SK-N-SH (cell line): Measurements from ENCODE around the gene SP2. TPM values are rescaled to one million over a fixed set of nuclear protein-coding genes. Genes with fewer than 3 reads are reported as not detected.

ENCODE experiments used
- CTCF ChIA-PET: fragments of 300-600, 350-600 bp; formaldehyde crosslinking; extraction: SDS; loops from one replicate; lab custom pipeline; 2021; lab: Yijun Ruan, JAX
- POLR2A ChIA-PET: fragments of 350-600 bp; sonication (Branson Sonifier 250); formaldehyde crosslinking; extraction: SDS; loops from one replicate; lab custom pipeline; 2020; ENCODE audit warnings: antibody characterized with exemption, inconsistent platforms; lab: Yijun Ruan, JAX
- DNase-seq: peaks from one replicate; pipeline ENCODE4 v3.0.0; 2012
- H2AFZ ChIP-seq: fragments of 200-600 bp; sonication (generic); 2 replicates; pipeline ENCODE4 v1.8.1; 2016; ENCODE audit warnings: antibody characterized with exemption, mild to moderate bottlenecking, low read depth
- H3F3A ChIP-seq: fragments of 200-600 bp; sonication (generic); replicated peaks from 2 replicates; pipeline ENCODE3; 2016; ENCODE audit warnings: antibody characterized with exemption, mild to moderate bottlenecking; ENCODE audit not compliant: insufficient read depth
- H3K27ac ChIP-seq, 2 experiments: fragments of 200-500 bp in 1 of 2; fragments of 200-600 bp in 1 of 2; sonication (Bioruptor generic) in 1 of 2; sonication (generic), shearing (Covaris generic) in 1 of 2; 2 replicates each; pipeline versions ENCODE4 v1.5.1 to v1.6.1; 2014 to 2016; ENCODE audit warnings: low read depth in 2 of 2, inconsistent platforms in 1 of 2, low read length in 1 of 2, mild to moderate bottlenecking in 1 of 2, mixed read lengths in 1 of 2
- H3K27me3 ChIP-seq: fragments of 200-600 bp; sonication (generic), shearing (Covaris generic); 2 replicates; pipeline ENCODE4 v1.6.1; 2016; ENCODE audit warnings: mixed run types; ENCODE audit not compliant: insufficient read depth
- H3K36me3 ChIP-seq, 2 experiments: fragments of 200-500 bp in 1 of 2; fragments of 200-600 bp in 1 of 2; sonication (Bioruptor generic) in 1 of 2; sonication (generic) in 1 of 2; replicated peaks in 1 of 2; 2 replicates each; pipeline versions ENCODE3 to v1.5.1; 2014 to 2016; ENCODE audit warnings: low read length in 1 of 2, mild to moderate bottlenecking in 1 of 2; ENCODE audit not compliant: insufficient read depth in 2 of 2, control insufficient read depth in 1 of 2
- H3K4me1 ChIP-seq, 2 experiments: fragments of 200-500 bp in 1 of 2; fragments of 200-600 bp in 1 of 2; sonication (Bioruptor generic) in 1 of 2; sonication (generic), shearing (Covaris generic) in 1 of 2; 2 replicates each; pipeline versions ENCODE4 v1.5.1 to v1.6.1; 2014 to 2016; ENCODE audit warnings: low read depth in 1 of 2, low read length in 1 of 2, mixed run types in 1 of 2; ENCODE audit not compliant: insufficient read depth in 2 of 2, control insufficient read depth in 1 of 2
- H3K4me2 ChIP-seq: fragments of 200-600 bp; sonication (generic), shearing (Covaris generic); 2 replicates; pipeline ENCODE4 v1.6.1; 2017; ENCODE audit warnings: mixed run types
- H3K4me3 ChIP-seq, 2 experiments: fragments of 200-500 bp in 1 of 2; fragments of 200-600 bp in 1 of 2; sonication (Bioruptor generic) in 1 of 2; sonication (generic), shearing (Covaris generic) in 1 of 2; 2 replicates each; pipeline versions ENCODE4 v1.5.1 to v1.8.1; 2014 to 2016; ENCODE audit warnings: low read depth in 2 of 2, inconsistent platforms in 1 of 2, low read length in 1 of 2, mild to moderate bottlenecking in 1 of 2, mixed read lengths in 1 of 2, moderate library complexity in 1 of 2
- H3K79me2 ChIP-seq: fragments of 200-600 bp; sonication (generic); 2 replicates; pipeline ENCODE4 v1.8.1; 2017; ENCODE audit warnings: mild to moderate bottlenecking; ENCODE audit not compliant: insufficient read depth
- H3K9ac ChIP-seq: fragments of 200-600 bp; sonication (generic); 2 replicates; pipeline ENCODE4 v1.6.1; 2017; ENCODE audit warnings: mixed run types
- H3K9me2 ChIP-seq: fragments of 200-600 bp; sonication (generic); 2 replicates; pipeline ENCODE4 v1.6.1; 2017; ENCODE audit warnings: mixed run types
- H3K9me3 ChIP-seq: fragments of 200-600 bp; sonication (generic); 2 replicates; pipeline ENCODE4 v1.6.1; 2017; ENCODE audit warnings: mixed run types, mild to moderate bottlenecking, moderate library complexity
- H4K20me1 ChIP-seq: fragments of 200-600 bp; sonication (generic); 2 replicates; pipeline ENCODE4 v1.6.1; 2017; ENCODE audit warnings: mild to moderate bottlenecking, mixed run types; ENCODE audit not compliant: insufficient read depth
- CHD2 ChIP-seq: fragments of 150-350 bp; IDR thresholded peaks from 2 replicates; pipeline ENCODE4 v1.6.1; 2018; ENCODE audit warnings: low read length; ENCODE audit not compliant: partially characterized antibody
- ELF1 ChIP-seq: IDR thresholded peaks from 2 replicates; pipeline ENCODE4 v1.4.0; 2012
- EZH2phosphoT487 ChIP-seq: fragments of 200-600 bp; sonication (generic); IDR thresholded peaks from 2 replicates; pipeline ENCODE4 v1.6.1; 2017; ENCODE audit warnings: low read depth, mixed run types, mild to moderate bottlenecking, antibody characterized with exemption, moderate library complexity, borderline replicate concordance
- FOXM1 ChIP-seq: IDR thresholded peaks from 2 replicates; pipeline ENCODE4 v1.4.0; 2012; ENCODE audit warnings: low read depth, mild to moderate bottlenecking
- GABPA ChIP-seq: IDR thresholded peaks from 2 replicates; pipeline ENCODE4 v1.4.0; 2012; ENCODE audit warnings: low read depth, mild to moderate bottlenecking
- GATA2 ChIP-seq: sonication (generic); formaldehyde crosslinking; IDR thresholded peaks from 2 replicates; pipeline ENCODE4 v1.5.0; 2020; ENCODE audit warnings: mild to moderate bottlenecking, missing genetic modification reagents
- JUND ChIP-seq: IDR thresholded peaks from 2 replicates; pipeline ENCODE4 v1.4.0; 2012
- MEF2A ChIP-seq: IDR thresholded peaks from 2 replicates; pipeline ENCODE4 v1.4.0; 2012; ENCODE audit warnings: low read depth, borderline replicate concordance
- MXI1 ChIP-seq: IDR thresholded peaks from 2 replicates; pipeline ENCODE4 v1.6.1; 2012; ENCODE audit warnings: mild to moderate bottlenecking, low read depth, low read length, improper control_type of control experiment
- NFIC ChIP-seq: IDR thresholded peaks from 2 replicates; pipeline ENCODE4 v1.4.0; 2012; ENCODE audit warnings: borderline replicate concordance
- RAD21 ChIP-seq: IDR thresholded peaks from 2 replicates; pipeline ENCODE4 v1.6.1; 2012; ENCODE audit warnings: mild to moderate bottlenecking, low read length
- RCOR1 ChIP-seq: fragments of 150-350 bp; IDR thresholded peaks from 2 replicates; pipeline ENCODE4 v1.6.1; 2017; ENCODE audit warnings: antibody characterized with exemption, low read length
- RXRA ChIP-seq: IDR thresholded peaks from 2 replicates; pipeline ENCODE4 v1.4.0; 2012; ENCODE audit warnings: low read depth, mild to moderate bottlenecking, borderline replicate concordance
- SIN3A ChIP-seq: IDR thresholded peaks from 2 replicates; pipeline ENCODE4 v1.6.1; 2012; ENCODE audit warnings: low read depth, mild to moderate bottlenecking, low read length, moderate library complexity, borderline replicate concordance
- SMC3 ChIP-seq: IDR thresholded peaks from 2 replicates; pipeline ENCODE4 v1.6.1; 2012; ENCODE audit warnings: low read depth, low read length, improper control_type of control experiment
- TCF12 ChIP-seq: IDR thresholded peaks from 2 replicates; pipeline ENCODE4 v1.4.0; 2012
- YY1 ChIP-seq: IDR thresholded peaks from 2 replicates; pipeline ENCODE4 v1.4.0; 2012; ENCODE audit warnings: low read depth, mild to moderate bottlenecking
- WGBS: methylation state at CpG from one replicate; pipeline ENCODE4 v1.1.6; 2017; ENCODE audit warnings: low lambda C conversion rate; 5-methylcytosine and 5-hydroxymethylcytosine counted together
- polyA plus RNA-seq, 3 experiments: library from polyadenylated mRNA; depleted of rRNA; stranded (reverse); fragments of >200 nt; gene quantifications; 2 replicates each; pipeline ENCODE4 v1.2.3, GENCODE V29; 2012
- TF ChIP-seq, protein P1 (sequence below): IDR thresholded peaks from 2 replicates; pipeline ENCODE4 v1.4.0; 2012; ENCODE audit warnings: low read depth, borderline replicate concordance
- TF ChIP-seq, protein P2 (sequence below): IDR thresholded peaks from 2 replicates; pipeline ENCODE4 v1.4.0; 2012; ENCODE audit warnings: low read depth
- TF ChIP-seq, protein P3 (sequence below): IDR thresholded peaks from 2 replicates; pipeline ENCODE4; 2012

SP2 gene
- polyA plus RNA-seq, 1 of the 3 experiments (the other 2 are of a cell fraction), result 16.7 TPM

DNA sequence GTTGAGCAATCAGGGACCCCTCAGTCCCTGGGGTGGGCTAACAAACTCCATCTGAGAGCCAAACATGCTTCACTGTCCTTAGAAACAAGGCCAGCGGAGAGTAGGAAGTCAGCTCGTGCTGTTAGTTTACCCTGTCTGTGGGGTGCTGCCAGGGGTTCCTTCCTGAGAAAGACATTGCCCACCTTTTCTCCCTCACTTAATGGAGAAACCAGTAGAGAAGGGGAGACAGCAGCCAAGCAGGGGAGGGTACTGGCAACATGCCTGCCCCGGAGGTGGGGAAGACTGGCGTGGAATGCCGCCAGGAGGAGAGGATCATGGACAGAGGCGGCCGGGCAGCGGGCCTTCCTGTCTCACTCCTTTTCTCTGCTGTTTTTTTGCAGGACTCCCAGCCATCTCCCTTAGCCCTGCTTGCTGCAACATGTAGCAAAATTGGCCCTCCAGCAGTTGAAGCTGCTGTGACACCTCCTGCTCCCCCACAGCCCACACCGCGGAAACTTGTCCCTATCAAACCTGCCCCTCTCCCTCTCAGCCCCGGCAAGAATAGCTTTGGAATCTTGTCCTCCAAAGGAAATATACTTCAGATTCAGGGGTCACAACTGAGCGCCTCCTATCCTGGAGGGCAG, 19.9 kb downstream of the SP2 start:
- no peak for DNase-seq
- Histone ChIP-seq H3K9me2 (no peaks in the 10 kb centered on the region), H3K4me3 (no peak overlapping the region), H2AFZ (no peak overlapping the region), H3K9me3 (no peaks in the 10 kb centered on the region), H3F3A (peaks cover 10% of the 10 kb centered on the region), H4K20me1 (no peaks in the 10 kb centered on the region), H3K27me3 (no peaks in the 10 kb centered on the region), H3K4me2 (no peak overlapping the region), H3K36me3 (peaks cover 3 to 21% of the 10 kb centered on the region in 2 experiments), H3K79me2 (no peaks in the 10 kb centered on the region), H3K27ac (no peak overlapping the region), H3K4me1 (no peaks in the 10 kb centered on the region), H3K9ac (no peak overlapping the region)
- CTCF ChIA-PET, result interaction anchor here (0.9 to 2.0 kb wide), 6 partner anchors 12 to 75 kb away, joined by 3 to 6 read pairs (median 4); partner anchors contain the start of gene SCRN2
- TF ChIP-seq, protein P1, sequence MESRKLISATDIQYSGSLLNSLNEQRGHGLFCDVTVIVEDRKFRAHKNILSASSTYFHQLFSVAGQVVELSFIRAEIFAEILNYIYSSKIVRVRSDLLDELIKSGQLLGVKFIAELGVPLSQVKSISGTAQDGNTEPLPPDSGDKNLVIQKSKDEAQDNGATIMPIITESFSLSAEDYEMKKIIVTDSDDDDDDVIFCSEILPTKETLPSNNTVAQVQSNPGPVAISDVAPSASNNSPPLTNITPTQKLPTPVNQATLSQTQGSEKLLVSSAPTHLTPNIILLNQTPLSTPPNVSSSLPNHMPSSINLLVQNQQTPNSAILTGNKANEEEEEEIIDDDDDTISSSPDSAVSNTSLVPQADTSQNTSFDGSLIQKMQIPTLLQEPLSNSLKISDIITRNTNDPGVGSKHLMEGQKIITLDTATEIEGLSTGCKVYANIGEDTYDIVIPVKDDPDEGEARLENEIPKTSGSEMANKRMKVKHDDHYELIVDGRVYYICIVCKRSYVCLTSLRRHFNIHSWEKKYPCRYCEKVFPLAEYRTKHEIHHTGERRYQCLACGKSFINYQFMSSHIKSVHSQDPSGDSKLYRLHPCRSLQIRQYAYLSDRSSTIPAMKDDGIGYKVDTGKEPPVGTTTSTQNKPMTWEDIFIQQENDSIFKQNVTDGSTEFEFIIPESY, result no peak
- TF ChIP-seq RAD21, result no peak
- no peak for TF ChIP-seq MXI1
- TF ChIP-seq GABPA, result no peak
- TF ChIP-seq GATA2 (CRISPR knock-in tag), result no peak
- TF ChIP-seq, protein P2, sequence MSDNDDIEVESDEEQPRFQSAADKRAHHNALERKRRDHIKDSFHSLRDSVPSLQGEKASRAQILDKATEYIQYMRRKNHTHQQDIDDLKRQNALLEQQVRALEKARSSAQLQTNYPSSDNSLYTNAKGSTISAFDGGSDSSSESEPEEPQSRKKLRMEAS, result no peak
- no peak for TF ChIP-seq ELF1
- TF ChIP-seq EZH2phosphoT487, result no peak
- TF ChIP-seq MEF2A, result no peak
- no peak for TF ChIP-seq JUND
- no peak for TF ChIP-seq SMC3
- no peak for TF ChIP-seq NFIC
- TF ChIP-seq, protein P3, sequence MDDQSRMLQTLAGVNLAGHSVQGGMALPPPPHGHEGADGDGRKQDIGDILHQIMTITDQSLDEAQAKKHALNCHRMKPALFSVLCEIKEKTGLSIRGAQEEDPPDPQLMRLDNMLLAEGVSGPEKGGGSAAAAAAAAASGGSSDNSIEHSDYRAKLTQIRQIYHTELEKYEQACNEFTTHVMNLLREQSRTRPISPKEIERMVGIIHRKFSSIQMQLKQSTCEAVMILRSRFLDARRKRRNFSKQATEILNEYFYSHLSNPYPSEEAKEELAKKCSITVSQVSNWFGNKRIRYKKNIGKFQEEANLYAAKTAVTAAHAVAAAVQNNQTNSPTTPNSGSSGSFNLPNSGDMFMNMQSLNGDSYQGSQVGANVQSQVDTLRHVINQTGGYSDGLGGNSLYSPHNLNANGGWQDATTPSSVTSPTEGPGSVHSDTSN, result no peak
- TF ChIP-seq CHD2, result no peak
- no peak for TF ChIP-seq TCF12
- TF ChIP-seq YY1, result no peak
- no peak for TF ChIP-seq RCOR1
- TF ChIP-seq FOXM1, result no peak
- TF ChIP-seq SIN3A, result no peak
- TF ChIP-seq RXRA, result no peak
- POLR2A ChIA-PET, result no interaction called here
- 88% methylated on average over 12 of the region's 12 CpGs for WGBS
